Endothelial cell (in vitro differentiated cells): ENCODE measurements around the gene PARD3. TPM values are rescaled to one million over a fixed set of nuclear protein-coding genes. Genes with fewer than 3 reads are reported as not detected.

Source experiments
- DNase-seq: peaks from one replicate; pipeline ENCODE4 v3.0.0; 2021; ENCODE audit warnings: low spot score
- H3K27ac Mint-ChIP-seq: one replicate; pipeline ENCODE4 v1.8.0; 2021; ENCODE audit warnings: mixed read lengths, inconsistent platforms; ENCODE audit not compliant: unreplicated experiment
- H3K27me3 Mint-ChIP-seq: one replicate; pipeline ENCODE4 v1.8.0; 2021; ENCODE audit warnings: mild to moderate bottlenecking, moderate library complexity, mixed read lengths, inconsistent platforms; ENCODE audit not compliant: unreplicated experiment
- H3K36me3 Mint-ChIP-seq: one replicate; pipeline ENCODE4 v1.8.0; 2021; ENCODE audit warnings: mild to moderate bottlenecking, low read depth, mixed read lengths, inconsistent platforms; ENCODE audit not compliant: unreplicated experiment
- H3K4me1 Mint-ChIP-seq: one replicate; pipeline ENCODE4 v1.8.0; 2021; ENCODE audit warnings: mild to moderate bottlenecking, mixed read lengths, inconsistent platforms; ENCODE audit not compliant: unreplicated experiment
- H3K4me3 Mint-ChIP-seq: one replicate; pipeline ENCODE4 v1.8.0; 2021; ENCODE audit warnings: mild to moderate bottlenecking, mixed read lengths, inconsistent platforms; ENCODE audit not compliant: unreplicated experiment
- H3K9me3 Mint-ChIP-seq: one replicate; pipeline ENCODE4 v1.8.0; 2021; ENCODE audit warnings: mixed read lengths, inconsistent platforms; ENCODE audit not compliant: unreplicated experiment
- CTCF ChIP-seq: fragments of 200-600 bp; sonication (generic); IDR thresholded peaks from one replicate; pipeline ENCODE4 v1.5.0; 2021; ENCODE audit warnings: antibody characterized with exemption; ENCODE audit not compliant: unreplicated experiment
- total RNA-seq: library from RNA; stranded (reverse); fragmentation: NEBNext Ultra II Directional; extraction: Animal tissue kit (Norgen Biotek cat#: 25700); gene quantifications from one replicate; pipeline ENCODE4 v1.2.1, GENCODE V29; 2021; ENCODE audit not compliant: unreplicated experiment

PARD3 gene
- total RNA-seq, 1 donor from 2014 or later, result 35.2 TPM

- Mint-ChIP-seq H3K4me1 (no peaks in the 10 kb centered on the region), H3K36me3 (no peaks in the 10 kb centered on the region), H3K27me3 (no peaks in the 10 kb centered on the region), H3K9me3 (no peaks in the 10 kb centered on the region), H3K4me3 (no peak overlapping the region), H3K27ac (no peak overlapping the region)
- no peak for TF ChIP-seq CTCF
- no peak for DNase-seq
Measured at GRCh38 chr10:34522546-34522945, 292.6 kb downstream of the PARD3 start.

GRCh38 chr10:34520510-34520909, 294.6 kb downstream of the PARD3 start:
- TF ChIP-seq CTCF, result no peak
- Mint-ChIP-seq H3K27me3 (no peaks in the 10 kb centered on the region), H3K36me3 (no peaks in the 10 kb centered on the region), H3K27ac (no peak overlapping the region), H3K9me3 (no peaks in the 10 kb centered on the region), H3K4me1 (no peaks in the 10 kb centered on the region), H3K4me3 (no peak overlapping the region)
- DNase-seq, result no peak

GRCh38 chr10:34520084-34520483, 295.0 kb downstream of the PARD3 start:
- no peak for TF ChIP-seq CTCF
- Mint-ChIP-seq H3K4me3 (no peak overlapping the region), H3K27ac (peak overlapping the region; percentile 68), H3K27me3 (no peaks in the 10 kb centered on the region), H3K36me3 (no peaks in the 10 kb centered on the region), H3K4me1 (no peaks in the 10 kb centered on the region), H3K9me3 (no peaks in the 10 kb centered on the region)
- DNase-seq, result no peak

- Mint-ChIP-seq H3K27ac (no peak overlapping the region), H3K9me3 (no peaks in the 10 kb centered on the region), H3K4me1 (no peaks in the 10 kb centered on the region), H3K4me3 (no peak overlapping the region), H3K27me3 (no peaks in the 10 kb centered on the region), H3K36me3 (no peaks in the 10 kb centered on the region)
- TF ChIP-seq CTCF, result no peak
- DNase-seq, result no peak
Measured at GRCh38 chr10:34514290-34514689, 300.8 kb downstream of the PARD3 start.

GRCh38 chr10:34513636-34514035, 301.5 kb downstream of the PARD3 start:
- no peak overlapping the region for H3K27ac Mint-ChIP-seq
- DNase-seq, result no peak
- H3K36me3 Mint-ChIP-seq, result no peaks in the 10 kb centered on the region

More at GRCh38 chr10:34513636-34514035, 301.5 kb downstream of the PARD3 start:
- Mint-ChIP-seq H3K9me3 (no peaks in the 10 kb centered on the region), H3K27me3 (no peaks in the 10 kb centered on the region), H3K4me1 (no peaks in the 10 kb centered on the region), H3K4me3 (no peak overlapping the region)
- TF ChIP-seq CTCF, result no peak
